Hematopoietic multipotent progenitor cell treated with erythropoietin and hydrocortisone succinate and interleukin-3 and kit ligand, for 6 days (in vitro differentiated cells): ENCODE results near the gene MBIP.
A peak's percentile ranks its signal among the peaks of the same experiment; 100 is the strongest.

Experiments
- DNase-seq: peaks from one replicate; pipeline ENCODE4 v3.0.0-alpha.2; 2015

The MBIP gene

DNA sequence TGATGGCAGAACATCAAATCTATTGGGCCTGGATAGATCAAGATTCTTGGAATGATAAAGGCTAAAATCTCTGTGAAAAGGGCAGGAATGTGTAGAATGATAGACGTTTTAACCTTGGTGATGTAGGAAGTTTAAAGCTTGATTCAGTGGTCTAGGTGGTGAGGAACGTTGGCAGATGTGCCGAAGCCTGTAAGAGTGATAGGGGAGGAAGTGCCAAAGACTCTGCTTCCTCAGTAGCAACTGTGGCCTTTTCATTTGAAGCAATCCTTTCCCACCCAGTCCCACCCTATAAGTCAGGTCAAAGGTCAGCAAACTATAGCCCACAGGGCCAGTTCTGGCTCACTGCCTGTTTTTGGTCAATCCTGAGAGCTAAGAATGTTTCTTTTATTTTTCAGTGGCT is 62.2 kb downstream of the MBIP start:
- DNase-seq: no peak

DNA sequence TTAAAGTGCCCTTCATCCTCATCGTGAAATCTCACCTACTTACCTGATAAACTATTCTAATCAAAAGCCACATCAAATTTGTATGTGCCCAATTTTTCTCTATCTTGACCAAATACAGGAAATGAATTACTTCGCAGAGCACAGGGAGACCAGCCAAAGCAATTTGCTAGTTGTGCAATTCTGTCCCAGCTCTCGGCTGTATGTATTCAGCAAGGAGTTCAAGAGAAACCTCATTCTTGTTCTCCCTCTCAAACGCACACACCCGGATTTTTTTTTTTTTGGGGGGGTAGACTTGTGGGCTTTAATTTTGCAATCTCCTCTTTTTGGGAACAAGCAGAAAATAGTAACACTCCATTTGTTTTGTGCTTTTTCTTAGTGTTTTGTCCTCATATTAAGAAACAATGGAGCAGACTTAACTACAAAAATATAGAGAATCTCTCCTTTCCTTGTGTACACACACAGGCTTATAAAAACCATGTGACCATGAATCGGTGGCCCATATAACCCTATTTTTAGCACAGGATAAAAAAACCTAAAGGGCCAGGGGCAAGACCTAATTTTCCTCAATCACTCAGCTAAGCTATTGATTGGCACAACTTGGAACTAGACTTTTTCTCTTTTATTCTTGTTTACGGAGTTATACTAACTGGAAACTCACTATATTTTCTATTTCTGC is 64.2 kb downstream of the MBIP start:
- peak; percentile 11 for DNase-seq

DNA sequence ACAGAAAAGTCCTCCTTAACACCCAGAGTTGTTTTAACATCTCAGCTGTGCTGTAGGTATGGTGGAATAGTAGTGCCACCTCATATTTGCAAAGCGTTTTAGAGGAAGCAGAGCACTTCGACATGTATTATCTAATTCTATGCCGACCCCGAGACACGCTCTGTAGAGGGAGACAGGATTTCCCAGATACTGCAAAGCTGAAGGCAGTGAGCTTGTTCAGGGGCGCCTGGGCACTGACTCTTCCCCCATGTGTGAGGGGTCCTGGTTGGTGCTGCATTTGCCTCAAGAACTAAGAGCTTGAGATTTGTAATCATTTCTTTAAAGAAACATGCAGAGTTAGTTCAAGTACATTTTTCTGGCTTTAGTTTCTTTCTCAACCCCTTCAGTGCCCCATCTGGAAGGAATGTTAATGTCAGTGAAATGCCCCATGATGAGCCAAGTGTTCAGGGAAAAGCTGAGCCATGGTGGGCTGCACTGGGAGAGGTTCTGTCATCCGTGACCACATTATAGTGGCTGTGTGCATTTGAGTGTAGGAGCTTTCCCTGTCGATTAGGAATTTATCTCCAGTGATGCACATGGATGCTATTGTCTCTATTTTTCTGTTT is 66.3 kb downstream of the MBIP start:
- DNase-seq: no peak
